ENCODE measurements around the gene IP6K2. TPM values are rescaled to one million over a fixed set of nuclear protein-coding genes. Genes with fewer than 3 reads are reported as not detected.

Gene IP6K2
- total and polyA plus RNA-seq, 10 of the 15 experiments (the other 5 are each of a cell fraction or from before 2014, with no cell fraction given), result 25.8 to 95.9 (median 69.0) TPM

DNA sequence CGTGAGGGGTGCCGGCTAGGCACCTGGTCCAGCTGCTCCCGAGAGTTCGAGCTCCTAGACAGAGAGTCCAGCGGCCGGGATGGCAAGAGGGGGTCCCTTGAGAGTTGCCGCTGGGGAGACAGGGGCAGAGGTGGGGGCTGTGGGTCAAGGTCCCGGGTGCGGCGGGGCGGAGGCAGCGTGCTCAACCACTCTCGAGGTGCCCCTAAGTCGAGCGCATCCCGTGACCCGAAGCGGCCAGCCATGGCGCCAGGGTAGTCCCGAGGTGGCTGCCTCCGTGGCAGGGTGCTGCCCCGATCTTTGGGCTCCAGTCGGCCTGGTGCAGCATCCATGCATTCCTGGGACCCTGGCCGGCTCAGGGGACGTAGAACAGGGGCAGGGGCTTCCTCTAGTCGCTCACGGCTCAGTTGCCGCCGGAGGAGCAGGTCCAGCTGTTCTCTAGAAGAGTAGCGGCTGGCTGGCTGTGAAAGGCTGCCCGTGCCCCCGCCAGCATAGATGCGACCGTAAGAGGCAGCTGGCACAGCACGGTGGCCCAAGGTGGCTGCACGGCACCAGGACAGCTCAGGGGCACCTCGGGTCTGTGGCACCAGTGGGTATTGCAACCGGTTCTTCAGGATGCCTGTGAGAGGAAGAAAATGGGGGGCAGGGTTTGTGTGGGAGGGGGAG, 76.9 kb downstream of the IP6K2 start:
- Histone ChIP-seq H3K4me1 (ENCODE audit: control insufficient read depth, insufficient read depth, low read length) (peaks cover 5% of the 10 kb centered on the region; the same call in 1 of the 2 replicates), H3K27ac (ENCODE audit: control insufficient read depth, insufficient read depth) (no peak overlapping the region), H3K9me3 (replicated peaks; ENCODE audit: control insufficient read depth, insufficient read depth, low read length) (no peaks in the 10 kb centered on the region), H3K9ac (ENCODE audit: control insufficient read depth, insufficient read depth, low read length) (no peak overlapping the region), H3K36me3 (ENCODE audit: control insufficient read depth in 2 of 2, insufficient read depth in 2 of 2, low read length in 1 of 2) (no peaks in the 10 kb centered on the region), H2AFZ (ENCODE audit: control insufficient read depth, low read depth, low read length) (no peak overlapping the region), H3K4me3 (no peak overlapping the region), H4K20me1 (ENCODE audit: control insufficient read depth, insufficient read depth) (no peaks in the 10 kb centered on the region), H3K27me3 (replicated peaks in 1 of 2; ENCODE audit: control insufficient read depth in 2 of 2, insufficient read depth in 2 of 2, low read length in 1 of 2) (no peaks in the 10 kb centered on the region), H3K79me2 (ENCODE audit: control insufficient read depth, insufficient read depth, low read length) (no peaks in the 10 kb centered on the region; the same call in 1 of the 2 replicates), H3K4me2 (ENCODE audit: control insufficient read depth, insufficient read depth) (no peak overlapping the region)
- FAIRE-seq (no peak), ATAC-seq (no peak), DNase-seq (ENCODE audit: low read depth, low spot score) (no peak)
- ChIA-PET CTCF (no interaction called here), POLR2A (no interaction called here), SMC1A (ENCODE audit: uncharacterized antibody, unreplicated experiment) (no interaction called here), RAD21 (ENCODE audit: unreplicated experiment) (no interaction called here)
- in situ Hi-C loops (cut with MboI) (no loop called here), intact Hi-C loops (cut with micrococcal nuclease; ENCODE audit: unreplicated experiment) (no loop called here)
- TF ChIP-seq CBFB (IDR thresholded peaks at IDR 0.05; ENCODE audit: low read depth) (no peak), RBBP5 (conservative IDR thresholded peaks at IDR 0.05) (no peak), IKZF2 (IDR thresholded peaks at IDR 0.05) (no peak), HDAC2 (IDR thresholded peaks at IDR 0.05) (no peak), RUNX3 (IDR thresholded peaks at IDR 0.05; ENCODE audit: low read length) (no peak), KLF5 (IDR thresholded peaks at IDR 0.05; ENCODE audit: partially characterized antibody) (no peak), NRF1 (conservative IDR thresholded peaks at IDR 0.05; ENCODE audit: low read depth, low read length) (no peak), NFYA (IDR thresholded peaks at IDR 0.05; ENCODE audit: borderline replicate concordance, low read depth, low read length) (no peak)
- TF ChIP-seq, protein P1, sequence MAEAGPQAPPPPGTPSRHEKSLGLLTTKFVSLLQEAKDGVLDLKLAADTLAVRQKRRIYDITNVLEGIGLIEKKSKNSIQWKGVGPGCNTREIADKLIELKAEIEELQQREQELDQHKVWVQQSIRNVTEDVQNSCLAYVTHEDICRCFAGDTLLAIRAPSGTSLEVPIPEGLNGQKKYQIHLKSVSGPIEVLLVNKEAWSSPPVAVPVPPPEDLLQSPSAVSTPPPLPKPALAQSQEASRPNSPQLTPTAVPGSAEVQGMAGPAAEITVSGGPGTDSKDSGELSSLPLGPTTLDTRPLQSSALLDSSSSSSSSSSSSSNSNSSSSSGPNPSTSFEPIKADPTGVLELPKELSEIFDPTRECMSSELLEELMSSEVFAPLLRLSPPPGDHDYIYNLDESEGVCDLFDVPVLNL (IDR thresholded peaks at IDR 0.05; ENCODE audit: low read depth, low read length), result no peak
- TF ChIP-seq, protein P2, sequence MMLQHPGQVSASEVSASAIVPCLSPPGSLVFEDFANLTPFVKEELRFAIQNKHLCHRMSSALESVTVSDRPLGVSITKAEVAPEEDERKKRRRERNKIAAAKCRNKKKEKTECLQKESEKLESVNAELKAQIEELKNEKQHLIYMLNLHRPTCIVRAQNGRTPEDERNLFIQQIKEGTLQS (IDR thresholded peaks at IDR 0.05; ENCODE audit: borderline replicate concordance, extremely low read depth, low read depth, low read length), result no peak
- TF ChIP-seq, protein P3, sequence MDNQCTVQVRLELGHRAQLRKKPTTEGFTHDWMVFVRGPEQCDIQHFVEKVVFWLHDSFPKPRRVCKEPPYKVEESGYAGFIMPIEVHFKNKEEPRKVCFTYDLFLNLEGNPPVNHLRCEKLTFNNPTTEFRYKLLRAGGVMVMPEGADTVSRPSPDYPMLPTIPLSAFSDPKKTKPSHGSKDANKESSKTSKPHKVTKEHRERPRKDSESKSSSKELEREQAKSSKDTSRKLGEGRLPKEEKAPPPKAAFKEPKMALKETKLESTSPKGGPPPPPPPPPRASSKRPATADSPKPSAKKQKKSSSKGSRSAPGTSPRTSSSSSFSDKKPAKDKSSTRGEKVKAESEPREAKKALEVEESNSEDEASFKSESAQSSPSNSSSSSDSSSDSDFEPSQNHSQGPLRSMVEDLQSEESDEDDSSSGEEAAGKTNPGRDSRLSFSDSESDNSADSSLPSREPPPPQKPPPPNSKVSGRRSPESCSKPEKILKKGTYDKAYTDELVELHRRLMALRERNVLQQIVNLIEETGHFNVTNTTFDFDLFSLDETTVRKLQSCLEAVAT (IDR thresholded peaks at IDR 0.05), result no peak
- WGBS (ENCODE audit: insufficient coverage, insufficient replicate concordance, low lambda C conversion rate, missing lambda C conversion rate), result 59% methylated on average over 38 of the region's 38 CpGs
- no TSS peak for BruUV-seq (replicated peaks)

Small RNA genes within 50 kb of the gene (microRNA-seq; reads per million reads assigned to microRNA genes)
- gene MIR4793, result not detected

Small RNA genes within 50 kb of the gene (small RNA-seq; reads per million reads assigned to genes)
- not detected for gene AC141002.1

Other genes with a start within 250 kb of the IP6K2 start
Only the 7 nearest of the 12 such genes appear.
- 0.11 and 0.23 TPM in 2 replicates for gene COL7A1, start 121.9 kb downstream of the IP6K2 start, total RNA-seq (2014; rRNA removed)
- 0.28 and 0.31 TPM in 2 replicates for gene COL7A1, start 121.9 kb downstream of the IP6K2 start, total RNA-seq (2014; rRNA removed; fragmentation: Illumina TruSeq; extraction: Trizol)
- 0.64 and 1.9 TPM in 2 replicates for gene COL7A1, start 121.9 kb downstream of the IP6K2 start, total RNA-seq (2021)
- 0.32 and 1.4 TPM in 2 replicates for gene COL7A1, start 121.9 kb downstream of the IP6K2 start, polyA plus RNA-seq (2011; rRNA removed)
- 0.24 TPM in 1 of 2 replicates, not detected in the other for gene COL7A1, start 121.9 kb downstream of the IP6K2 start, polyA plus RNA-seq (2014; fragmentation: Illumina TruSeq; extraction: Trizol)
- under 1 TPM in 1 of 2 experiments, not detected in 1; 0.24 TPM for gene COL7A1, start 121.9 kb downstream of the IP6K2 start, polyA plus RNA-seq (2014; fragmentation: Nextera tagmentation; extraction: Ambion mirVana)
- 1.0 and 1.3 TPM in 2 replicates for gene COL7A1, start 121.9 kb downstream of the IP6K2 start, polyA plus RNA-seq (2014; rRNA removed)
- under 1 TPM; 0.01 to 0.29 TPM for gene COL7A1, start 121.9 kb downstream of the IP6K2 start, polyA plus RNA-seq (2016; fragmentation: Nextera tagmentation; extraction: Ambion mirVana)
- 220 and 233 TPM in 2 replicates for gene UQCRC1, start 107.6 kb downstream of the IP6K2 start, total RNA-seq (2014; rRNA removed)
- 210 and 214 TPM in 2 replicates for gene UQCRC1, start 107.6 kb downstream of the IP6K2 start, total RNA-seq (2014; rRNA removed; fragmentation: Illumina TruSeq; extraction: Trizol)
- gene UQCRC1, start 107.6 kb downstream of the IP6K2 start, total RNA-seq (2021), result 254 and 259 TPM in 2 replicates
- 274 and 426 TPM in 2 replicates for gene UQCRC1, start 107.6 kb downstream of the IP6K2 start, polyA plus RNA-seq (2011; rRNA removed)
- 161 and 223 TPM in 2 replicates for gene UQCRC1, start 107.6 kb downstream of the IP6K2 start, polyA plus RNA-seq (2014; fragmentation: Illumina TruSeq; extraction: Trizol)
- gene UQCRC1, start 107.6 kb downstream of the IP6K2 start, polyA plus RNA-seq (2014; fragmentation: Nextera tagmentation; extraction: Ambion mirVana), result 100 to 1,000 TPM; 116 to 188 TPM
- gene UQCRC1, start 107.6 kb downstream of the IP6K2 start, polyA plus RNA-seq (2014; rRNA removed), result 197 and 221 TPM in 2 replicates
- 100 to 1,000 TPM; 374 to 394 TPM for gene UQCRC1, start 107.6 kb downstream of the IP6K2 start, polyA plus RNA-seq (2016; fragmentation: Nextera tagmentation; extraction: Ambion mirVana)
- not detected in 2 replicates for gene TMEM89, start 95.5 kb downstream of the IP6K2 start, total RNA-seq (2014; rRNA removed)
- gene TMEM89, start 95.5 kb downstream of the IP6K2 start, total RNA-seq (2014; rRNA removed; fragmentation: Illumina TruSeq; extraction: Trizol), result not detected in 2 replicates
- not detected in 2 replicates for gene TMEM89, start 95.5 kb downstream of the IP6K2 start, total RNA-seq (2021)
- not detected in 2 replicates for gene TMEM89, start 95.5 kb downstream of the IP6K2 start, polyA plus RNA-seq (2011; rRNA removed)
- gene TMEM89, start 95.5 kb downstream of the IP6K2 start, polyA plus RNA-seq (2014; fragmentation: Illumina TruSeq; extraction: Trizol), result not detected in 2 replicates
- gene TMEM89, start 95.5 kb downstream of the IP6K2 start, polyA plus RNA-seq (2014; fragmentation: Nextera tagmentation; extraction: Ambion mirVana), result not detected
- gene TMEM89, start 95.5 kb downstream of the IP6K2 start, polyA plus RNA-seq (2014; rRNA removed), result not detected in 2 replicates
- gene TMEM89, start 95.5 kb downstream of the IP6K2 start, polyA plus RNA-seq (2016; fragmentation: Nextera tagmentation; extraction: Ambion mirVana), result not detected
- 17.1 and 17.8 TPM in 2 replicates for gene SLC26A6, start 81.8 kb downstream of the IP6K2 start, total RNA-seq (2014; rRNA removed)
- 7.2 and 7.8 TPM in 2 replicates for gene SLC26A6, start 81.8 kb downstream of the IP6K2 start, total RNA-seq (2014; rRNA removed; fragmentation: Illumina TruSeq; extraction: Trizol)
- 18.8 and 24.9 TPM in 2 replicates for gene SLC26A6, start 81.8 kb downstream of the IP6K2 start, total RNA-seq (2021)
- gene SLC26A6, start 81.8 kb downstream of the IP6K2 start, polyA plus RNA-seq (2011; rRNA removed), result 10.5 and 16.5 TPM in 2 replicates
- gene SLC26A6, start 81.8 kb downstream of the IP6K2 start, polyA plus RNA-seq (2014; fragmentation: Illumina TruSeq; extraction: Trizol), result 8.9 and 11.9 TPM in 2 replicates
- gene SLC26A6, start 81.8 kb downstream of the IP6K2 start, polyA plus RNA-seq (2014; fragmentation: Nextera tagmentation; extraction: Ambion mirVana), result 1 to 10 TPM; 2.1 to 2.9 TPM
- 20.6 and 22.5 TPM in 2 replicates for gene SLC26A6, start 81.8 kb downstream of the IP6K2 start, polyA plus RNA-seq (2014; rRNA removed)
- gene SLC26A6, start 81.8 kb downstream of the IP6K2 start, polyA plus RNA-seq (2016; fragmentation: Nextera tagmentation; extraction: Ambion mirVana), result 10 to 100 TPM; 11.2 to 14.7 TPM
- 0.82 and 0.96 TPM in 2 replicates for gene CELSR3, start 54.3 kb downstream of the IP6K2 start, total RNA-seq (2014; rRNA removed)
- 0.37 and 0.58 TPM in 2 replicates for gene CELSR3, start 54.3 kb downstream of the IP6K2 start, total RNA-seq (2014; rRNA removed; fragmentation: Illumina TruSeq; extraction: Trizol)
- 1.6 TPM in 2 replicates for gene CELSR3, start 54.3 kb downstream of the IP6K2 start, total RNA-seq (2021)
- gene CELSR3, start 54.3 kb downstream of the IP6K2 start, polyA plus RNA-seq (2011; rRNA removed), result 0.65 and 1.1 TPM in 2 replicates
- gene CELSR3, start 54.3 kb downstream of the IP6K2 start, polyA plus RNA-seq (2014; fragmentation: Illumina TruSeq; extraction: Trizol), result 0.48 and 0.56 TPM in 2 replicates
- gene CELSR3, start 54.3 kb downstream of the IP6K2 start, polyA plus RNA-seq (2014; fragmentation: Nextera tagmentation; extraction: Ambion mirVana), result under 1 TPM; 0.08 to 0.18 TPM
- 1.2 and 1.6 TPM in 2 replicates for gene CELSR3, start 54.3 kb downstream of the IP6K2 start, polyA plus RNA-seq (2014; rRNA removed)
- gene CELSR3, start 54.3 kb downstream of the IP6K2 start, polyA plus RNA-seq (2016; fragmentation: Nextera tagmentation; extraction: Ambion mirVana), result under 1 TPM; 0.34 to 0.35 TPM
- 16.3 and 20.8 TPM in 2 replicates for gene NCKIPSD, start 31.3 kb downstream of the IP6K2 start, total RNA-seq (2014; rRNA removed)
- 7.5 and 7.7 TPM in 2 replicates for gene NCKIPSD, start 31.3 kb downstream of the IP6K2 start, total RNA-seq (2014; rRNA removed; fragmentation: Illumina TruSeq; extraction: Trizol)
- 18.9 and 20.1 TPM in 2 replicates for gene NCKIPSD, start 31.3 kb downstream of the IP6K2 start, total RNA-seq (2021)
- gene NCKIPSD, start 31.3 kb downstream of the IP6K2 start, polyA plus RNA-seq (2011; rRNA removed), result 16.2 and 31.6 TPM in 2 replicates
- gene NCKIPSD, start 31.3 kb downstream of the IP6K2 start, polyA plus RNA-seq (2014; fragmentation: Illumina TruSeq; extraction: Trizol), result 5.3 and 11.7 TPM in 2 replicates
- gene NCKIPSD, start 31.3 kb downstream of the IP6K2 start, polyA plus RNA-seq (2014; fragmentation: Nextera tagmentation; extraction: Ambion mirVana), result 1 to 10 TPM in 1 of 2 experiments, under 1 TPM in 1; 0.93 to 2.9 TPM
- gene NCKIPSD, start 31.3 kb downstream of the IP6K2 start, polyA plus RNA-seq (2014; rRNA removed), result 16.8 and 17.7 TPM in 2 replicates
- 10 to 100 TPM; 14.9 to 15.5 TPM for gene NCKIPSD, start 31.3 kb downstream of the IP6K2 start, polyA plus RNA-seq (2016; fragmentation: Nextera tagmentation; extraction: Ambion mirVana)
- gene PRKAR2A, start 130.7 kb upstream of the IP6K2 start, total RNA-seq (2014; rRNA removed), result 18.6 TPM in 2 replicates
- 19.6 and 22.1 TPM in 2 replicates for gene PRKAR2A, start 130.7 kb upstream of the IP6K2 start, total RNA-seq (2014; rRNA removed; fragmentation: Illumina TruSeq; extraction: Trizol)
- 38.2 and 46.2 TPM in 2 replicates for gene PRKAR2A, start 130.7 kb upstream of the IP6K2 start, total RNA-seq (2021)
- 11.6 and 15.1 TPM in 2 replicates for gene PRKAR2A, start 130.7 kb upstream of the IP6K2 start, polyA plus RNA-seq (2011; rRNA removed)
- 22.7 and 24.0 TPM in 2 replicates for gene PRKAR2A, start 130.7 kb upstream of the IP6K2 start, polyA plus RNA-seq (2014; fragmentation: Illumina TruSeq; extraction: Trizol)
- gene PRKAR2A, start 130.7 kb upstream of the IP6K2 start, polyA plus RNA-seq (2014; fragmentation: Nextera tagmentation; extraction: Ambion mirVana), result 10 to 100 TPM in 1 of 2 experiments, 1 to 10 TPM in 1; 9.8 to 11.1 TPM
- 12.3 and 14.5 TPM in 2 replicates for gene PRKAR2A, start 130.7 kb upstream of the IP6K2 start, polyA plus RNA-seq (2014; rRNA removed)
- gene PRKAR2A, start 130.7 kb upstream of the IP6K2 start, polyA plus RNA-seq (2016; fragmentation: Nextera tagmentation; extraction: Ambion mirVana), result 10 to 100 TPM; 13.1 to 13.4 TPM

Measured in GM12878 (cell line).